BJ (cell line): ENCODE results near the gene NLK. TPM values are rescaled to one million over a fixed set of nuclear protein-coding genes. Genes with fewer than 3 reads are reported as not detected.

Experiments used
- CTCF ChIA-PET: fragments of 350-600 bp; formaldehyde crosslinking; extraction: SDS; loops from one replicate; lab custom pipeline; 2021; ENCODE audit warnings: antibody characterized with exemption, inconsistent platforms; lab: Yijun Ruan, JAX
- POLR2A ChIA-PET: fragments of 300-600 bp; sonication (Branson Sonifier 250); formaldehyde crosslinking; extraction: SDS; loops from one replicate; lab custom pipeline; 2021; ENCODE audit warnings: antibody characterized with exemption; lab: Charles Lee
- DNase-seq: peaks from one replicate; pipeline ENCODE4 v3.0.0-alpha.2; 2011; ENCODE audit warnings: low read depth
- H3K27me3 ChIP-seq: 2 replicates; pipeline ENCODE4 v1.6.0; 2011; ENCODE audit warnings: low read length; ENCODE audit not compliant: control insufficient read depth, insufficient read depth
- H3K36me3 ChIP-seq: 2 replicates; pipeline ENCODE4 v1.5.1; 2011; ENCODE audit warnings: low read length; ENCODE audit not compliant: control insufficient read depth, insufficient read depth
- H3K4me3 ChIP-seq: 2 replicates; pipeline ENCODE4 v1.5.1; 2011; ENCODE audit warnings: low read depth, mild to moderate bottlenecking, control low read depth, low read length
- polyA plus RNA-seq: library from polyadenylated mRNA; depleted of rRNA; stranded (reverse); fragments of >200 nt; gene quantifications from 2 replicates; pipeline ENCODE4 v1.2.3, GENCODE V29; 2011
- TF ChIP-seq, protein P1 (sequence below): IDR thresholded peaks from 2 replicates; pipeline ENCODE4 v1.5.1; 2011; ENCODE audit warnings: low read depth, mild to moderate bottlenecking, control low read depth, inconsistent platforms, low read length, moderate library complexity; ENCODE audit not compliant: insufficient read depth

NLK gene
- polyA plus RNA-seq, 1 experiment = 16.5 TPM

DNA sequence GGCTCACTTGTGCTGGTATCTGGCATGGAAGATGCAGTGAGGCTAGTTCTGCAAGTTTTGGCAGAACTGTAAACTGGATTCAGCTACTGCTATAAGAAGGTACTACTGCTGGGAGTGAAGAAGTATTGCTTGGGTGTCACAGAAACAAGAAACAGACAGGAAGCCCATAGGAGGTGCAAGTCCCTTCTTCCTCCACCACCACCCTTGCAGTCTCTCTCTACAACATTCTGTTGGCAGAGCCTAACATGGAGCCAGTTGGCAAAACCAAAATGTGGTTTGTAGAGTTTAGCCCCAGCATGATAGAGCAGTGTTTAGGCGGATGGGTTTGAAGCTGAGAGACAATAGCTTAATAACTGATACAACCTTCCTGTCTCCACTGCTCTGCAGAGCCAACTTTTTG lies 72.6 kb downstream of the NLK start:
- ChIA-PET CTCF (no interaction called here), POLR2A (no interaction called here)
- DNase-seq = no peak
- Histone ChIP-seq H3K4me3 (no peak overlapping the region), H3K27me3 (no peaks in the 10 kb centered on the region), H3K36me3 (no peaks in the 10 kb centered on the region)
- TF ChIP-seq, protein P1, sequence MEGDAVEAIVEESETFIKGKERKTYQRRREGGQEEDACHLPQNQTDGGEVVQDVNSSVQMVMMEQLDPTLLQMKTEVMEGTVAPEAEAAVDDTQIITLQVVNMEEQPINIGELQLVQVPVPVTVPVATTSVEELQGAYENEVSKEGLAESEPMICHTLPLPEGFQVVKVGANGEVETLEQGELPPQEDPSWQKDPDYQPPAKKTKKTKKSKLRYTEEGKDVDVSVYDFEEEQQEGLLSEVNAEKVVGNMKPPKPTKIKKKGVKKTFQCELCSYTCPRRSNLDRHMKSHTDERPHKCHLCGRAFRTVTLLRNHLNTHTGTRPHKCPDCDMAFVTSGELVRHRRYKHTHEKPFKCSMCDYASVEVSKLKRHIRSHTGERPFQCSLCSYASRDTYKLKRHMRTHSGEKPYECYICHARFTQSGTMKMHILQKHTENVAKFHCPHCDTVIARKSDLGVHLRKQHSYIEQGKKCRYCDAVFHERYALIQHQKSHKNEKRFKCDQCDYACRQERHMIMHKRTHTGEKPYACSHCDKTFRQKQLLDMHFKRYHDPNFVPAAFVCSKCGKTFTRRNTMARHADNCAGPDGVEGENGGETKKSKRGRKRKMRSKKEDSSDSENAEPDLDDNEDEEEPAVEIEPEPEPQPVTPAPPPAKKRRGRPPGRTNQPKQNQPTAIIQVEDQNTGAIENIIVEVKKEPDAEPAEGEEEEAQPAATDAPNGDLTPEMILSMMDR = no peak

DNA sequence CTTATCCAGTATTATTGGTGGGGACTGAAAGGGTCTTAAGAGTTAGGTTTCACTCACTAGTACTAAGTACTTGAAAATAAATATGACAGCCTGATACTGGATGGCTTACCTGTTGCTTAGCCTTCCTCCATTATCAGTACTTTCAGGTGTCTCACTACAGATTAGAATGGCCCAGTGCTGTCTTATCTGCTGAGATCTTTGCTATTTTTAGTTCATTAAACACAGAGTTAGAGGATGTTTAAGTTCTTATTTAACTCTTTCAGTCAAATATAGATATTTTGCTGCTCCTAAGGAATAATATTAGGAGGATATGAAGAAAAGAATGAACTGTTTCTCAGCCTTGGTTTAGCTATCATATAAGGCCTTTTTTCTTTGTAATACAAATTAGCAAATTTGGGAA lies 74.8 kb downstream of the NLK start:
- TF ChIP-seq, protein P1 = no peak
- no peaks in the 10 kb centered on the region for H3K27me3 ChIP-seq
- POLR2A ChIA-PET = no interaction called here
- CTCF ChIA-PET = interaction anchor here (0.6 kb wide), 1 partner anchor 100 kb away, joined by 6 read pairs; no protein-coding TSS in a partner anchor
- H3K4me3 ChIP-seq = no peak overlapping the region
- no peak for DNase-seq
- no peaks in the 10 kb centered on the region for H3K36me3 ChIP-seq

DNA sequence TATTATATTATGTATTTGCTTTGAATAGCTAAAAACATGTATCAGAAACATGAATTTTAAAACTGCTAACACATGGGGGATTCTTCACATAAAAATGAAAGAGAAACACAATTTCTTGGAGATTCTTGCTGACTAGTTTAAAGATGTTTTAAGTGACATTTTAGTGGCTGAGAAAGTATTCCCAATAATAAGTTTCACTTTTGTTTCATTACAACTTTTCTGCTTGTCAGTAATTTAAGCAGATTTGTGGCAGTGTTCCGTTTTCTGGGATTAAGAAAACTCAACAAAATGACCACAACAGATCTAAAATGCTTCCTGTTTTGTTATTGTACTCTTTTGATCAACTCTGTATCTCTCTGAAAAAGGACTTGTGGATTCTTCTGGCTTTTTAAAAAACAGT lies 75.9 kb downstream of the NLK start:
- TF ChIP-seq, protein P1 = no peak
- no peak for DNase-seq
- ChIA-PET POLR2A (no interaction called here), CTCF (no interaction called here)
- no peak overlapping the region for H3K4me3 ChIP-seq
- no peaks in the 10 kb centered on the region for H3K27me3 ChIP-seq
- no peaks in the 10 kb centered on the region for H3K36me3 ChIP-seq

DNA sequence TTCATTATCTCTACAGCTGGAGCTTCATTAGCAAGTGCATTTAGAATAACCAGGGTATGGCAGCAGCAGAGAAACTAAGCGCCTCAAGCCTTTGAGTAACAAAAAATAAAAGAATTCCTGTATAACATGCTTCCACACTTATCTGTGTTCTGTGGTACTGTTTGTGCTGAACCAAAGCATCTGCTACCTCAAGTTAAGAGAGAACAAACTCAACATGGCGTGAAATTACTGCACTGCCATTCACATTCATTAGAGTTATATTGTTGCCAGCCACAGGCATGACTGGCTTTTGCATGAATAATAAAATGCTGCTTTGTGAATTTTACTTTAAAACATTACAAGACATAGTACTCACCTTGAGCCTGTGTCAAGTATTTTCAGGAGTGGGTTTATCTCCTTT lies 76.6 kb downstream of the NLK start:
- ChIA-PET POLR2A (no interaction called here), CTCF (no interaction called here)
- Histone ChIP-seq H3K36me3 (no peaks in the 10 kb centered on the region), H3K27me3 (no peaks in the 10 kb centered on the region), H3K4me3 (no peak overlapping the region)
- TF ChIP-seq, protein P1 = no peak
- DNase-seq = no peak

DNA sequence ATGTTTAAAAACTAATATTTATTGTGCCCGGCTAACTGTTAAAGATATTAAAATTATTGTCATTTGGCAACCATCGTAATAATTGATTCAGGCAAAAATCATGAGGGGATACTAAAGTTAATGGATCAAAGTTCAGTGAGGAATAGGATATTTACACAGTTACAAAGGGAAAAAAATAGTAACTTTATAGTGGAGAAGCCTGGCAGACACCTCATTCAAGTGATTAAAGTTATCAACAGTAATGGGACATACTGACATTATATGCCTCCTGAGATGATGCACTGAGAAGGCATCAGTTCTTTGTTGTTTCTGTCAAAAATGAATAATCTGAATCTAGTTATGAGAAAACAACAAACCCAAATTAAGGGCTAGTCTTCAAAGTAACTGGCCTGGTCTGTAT lies 77.1 kb downstream of the NLK start:
- DNase-seq = no peak
- TF ChIP-seq, protein P1 = no peak
- no peaks in the 10 kb centered on the region for H3K27me3 ChIP-seq
- CTCF ChIA-PET = no interaction called here
- H3K4me3 ChIP-seq = no peak overlapping the region
- POLR2A ChIA-PET = no interaction called here
- H3K36me3 ChIP-seq = no peaks in the 10 kb centered on the region
